ENCODE results near the gene RPL5. TPM values are rescaled to one million over a fixed set of nuclear protein-coding genes. Genes with fewer than 3 reads are reported as not detected.

The RPL5 gene
- total RNA-seq, 4 donors from 2014 or later = 1,085 to 2,182 (median 1,790) TPM

GRCh38 chr1:92837062-92837461 lies 5.2 kb downstream of the RPL5 start:
- DNase-seq (ENCODE audit: extremely low spot score) = no peak
- WGBS = 78% methylated on average over 2 of the region's 2 CpGs
- Histone ChIP-seq H3K4me3 (no peak overlapping the region), H3K27me3 (no peaks in the 10 kb centered on the region), H3K4me1 (peaks cover 52 to 78% (median 75%) of the 10 kb centered on the region in 4 donors), H3K9me3 (no peaks in the 10 kb centered on the region), H3K27ac (replicated peaks in 1 of 4) (no peak overlapping the region), H3K36me3 (peaks cover 19 to 87% (median 73%) of the 10 kb centered on the region in 4 donors)
- TF ChIP-seq POLR2A (IDR thresholded peaks at IDR 0.05; ENCODE audit: low read depth) (no peak), POLR2AphosphoS5 (IDR thresholded peaks at IDR 0.05) (no peak), CTCF (IDR thresholded peaks at IDR 0.05) (no peak), EP300 (IDR thresholded peaks at IDR 0.05) (no peak)
- intact Hi-C loops (cut with DNase I) = loop anchor here (10.0 kb wide), 1 partner anchor 52 kb away; the partner anchor contains the start of gene EVI5

- TF ChIP-seq EP300 (IDR thresholded peaks at IDR 0.05) (no peak), POLR2AphosphoS5 (IDR thresholded peaks at IDR 0.05) (no peak), POLR2A (IDR thresholded peaks at IDR 0.05; ENCODE audit: low read depth) (no peak), CTCF (IDR thresholded peaks at IDR 0.05) (no peak)
- no peaks in the 10 kb centered on the region for H3K27me3 ChIP-seq
- WGBS = 6% methylated on average over 1 of the region's 1 CpG
- intact Hi-C loops (cut with DNase I) = loop anchor here (10.0 kb wide), 1 partner anchor 54 kb away; the partner anchor contains the start of gene EVI5
- no peaks in the 10 kb centered on the region for H3K9me3 ChIP-seq
- H3K4me3 ChIP-seq = no peak overlapping the region
- no peak for DNase-seq (ENCODE audit: extremely low spot score)
- H3K36me3 ChIP-seq = peaks cover 34 to 100% (median 88%) of the 10 kb centered on the region in 4 donors
- H3K4me1 ChIP-seq = peaks cover 46 to 71% (median 69%) of the 10 kb centered on the region in 4 donors
- peak overlapping the region in 1 of 4 donors; percentile 7 for H3K27ac ChIP-seq (replicated peaks in 1 of 4)
Measured at GRCh38 chr1:92838519-92838918, 6.7 kb downstream of the RPL5 start.

GRCh38 chr1:92839442-92839841 lies 7.6 kb downstream of the RPL5 start:
- intact Hi-C loops (cut with DNase I) = loop anchor here (10.0 kb wide), 1 partner anchor 55 kb away; the partner anchor contains the start of gene EVI5
- peaks cover 39 to 100% (median 89%) of the 10 kb centered on the region in 4 donors for H3K36me3 ChIP-seq
- H3K27me3 ChIP-seq = no peaks in the 10 kb centered on the region
- no peaks in the 10 kb centered on the region for H3K9me3 ChIP-seq
- no peak overlapping the region for H3K4me3 ChIP-seq
- no peak for DNase-seq (ENCODE audit: extremely low spot score)
- 30% methylated on average over 2 of the region's 2 CpGs for WGBS
- H3K27ac ChIP-seq (replicated peaks in 1 of 4) = peak overlapping the region in 2 of 4 donors; percentile 28 to 32
- TF ChIP-seq EP300 (IDR thresholded peaks at IDR 0.05) (no peak), POLR2A (IDR thresholded peaks at IDR 0.05; ENCODE audit: low read depth) (no peak), CTCF (IDR thresholded peaks at IDR 0.05) (no peak), POLR2AphosphoS5 (IDR thresholded peaks at IDR 0.05) (no peak)
- peaks cover 36 to 62% (median 59%) of the 10 kb centered on the region in 4 donors for H3K4me1 ChIP-seq

GRCh38 chr1:92840600-92840999 lies 8.8 kb downstream of the RPL5 start:
- no peaks in the 10 kb centered on the region for H3K9me3 ChIP-seq
- no peak for TF ChIP-seq POLR2AphosphoS5 (IDR thresholded peaks at IDR 0.05)
- no peak for TF ChIP-seq POLR2A (IDR thresholded peaks at IDR 0.05; ENCODE audit: low read depth)
- no peak for TF ChIP-seq EP300 (IDR thresholded peaks at IDR 0.05)
- no peak for TF ChIP-seq CTCF (IDR thresholded peaks at IDR 0.05)
- no peak overlapping the region for H3K27ac ChIP-seq (replicated peaks in 1 of 4)
- no peak for DNase-seq (ENCODE audit: extremely low spot score)
- peaks cover 27 to 50% (median 48%) of the 10 kb centered on the region in 4 donors for H3K4me1 ChIP-seq
- H3K27me3 ChIP-seq = no peaks in the 10 kb centered on the region
- 60% methylated on average over 5 of the region's 5 CpGs for WGBS
- H3K4me3 ChIP-seq = no peak overlapping the region
- peaks cover 39 to 91% (median 84%) of the 10 kb centered on the region in 4 donors for H3K36me3 ChIP-seq
- intact Hi-C loops (cut with DNase I) = no loop called here
